ENCODE data around the gene PLCB4. TPM values are rescaled to one million over a fixed set of nuclear protein-coding genes. Genes with fewer than 3 reads are reported as not detected.

PLCB4 gene
- total and polyA plus RNA-seq, 4 donors, result 17.1 to 32.5 (median 21.2) TPM

GRCh38 chr20:9200620-9201019 is 131.7 kb downstream of the PLCB4 start:
- H3K4me3 ChIP-seq (ENCODE audit: low read depth, low read length), result no peak overlapping the region
- H3K9me3 ChIP-seq (ENCODE audit: control insufficient read depth, insufficient read depth, low read length), result no peaks in the 10 kb centered on the region
- no peak overlapping the region for H3K27ac ChIP-seq (ENCODE audit: low read depth, low read length)
- H3K4me1 ChIP-seq (ENCODE audit: control insufficient read depth, insufficient read depth, low read length), result no peaks in the 10 kb centered on the region
- WGBS (ENCODE audit: insufficient coverage), result 95% methylated on average over 1 of the region's 1 CpG
- no peaks in the 10 kb centered on the region for H3K36me3 ChIP-seq (ENCODE audit: control insufficient read depth, insufficient read depth, low read length)
- no peak for DNase-seq (ENCODE audit: low read depth in 4 of 6, low spot score in 6 of 6)
- H3K27me3 ChIP-seq (ENCODE audit: control insufficient read depth, insufficient read depth, low read length), result no peaks in the 10 kb centered on the region

DNA sequence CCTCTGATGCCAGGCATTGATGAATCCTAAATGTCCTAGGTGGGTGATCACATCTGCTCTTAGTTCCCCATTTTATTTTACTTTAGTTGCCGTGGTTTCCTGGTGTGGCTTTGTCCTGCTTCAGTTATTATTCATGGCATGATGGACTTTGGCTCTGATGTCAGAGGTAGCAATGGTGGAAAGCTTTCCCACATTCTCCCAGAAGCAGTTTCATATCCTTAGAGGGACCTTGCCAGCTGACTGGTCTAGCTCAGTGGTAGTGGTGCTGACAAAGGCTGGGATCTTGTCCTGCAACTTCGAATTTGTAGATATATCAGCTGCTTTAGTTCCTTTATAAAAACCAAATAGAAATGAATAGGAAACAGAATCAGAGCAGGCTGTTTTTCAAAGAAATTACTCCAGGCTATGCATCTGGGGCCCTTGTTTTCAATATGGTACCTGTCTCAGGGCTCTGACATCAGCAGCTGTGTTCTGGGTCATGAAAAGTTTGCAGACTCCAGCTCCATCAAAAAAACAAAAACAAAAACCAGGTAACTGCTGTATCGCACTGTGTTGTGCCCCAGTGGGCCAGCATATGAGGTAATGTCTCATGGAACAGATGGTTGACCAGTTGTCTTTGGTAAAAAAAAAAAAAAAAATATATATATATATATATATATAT is 133.7 kb downstream of the PLCB4 start:
- no peak overlapping the region for H3K4me3 ChIP-seq (ENCODE audit: low read depth, low read length)
- no peaks in the 10 kb centered on the region for H3K9me3 ChIP-seq (ENCODE audit: control insufficient read depth, insufficient read depth, low read length)
- H3K27me3 ChIP-seq (ENCODE audit: control insufficient read depth, insufficient read depth, low read length), result no peaks in the 10 kb centered on the region
- no peak for DNase-seq (ENCODE audit: low read depth in 4 of 6, low spot score in 6 of 6)
- no CpG with 5 or more reads among the region's 3 CpGs for WGBS (ENCODE audit: insufficient coverage)
- no peaks in the 10 kb centered on the region for H3K36me3 ChIP-seq (ENCODE audit: control insufficient read depth, insufficient read depth, low read length)
- no peaks in the 10 kb centered on the region for H3K4me1 ChIP-seq (ENCODE audit: control insufficient read depth, insufficient read depth, low read length)
- H3K27ac ChIP-seq (ENCODE audit: low read depth, low read length), result no peak overlapping the region

- H3K4me3 ChIP-seq (ENCODE audit: low read depth, low read length), result no peak overlapping the region
- no peaks in the 10 kb centered on the region for H3K27me3 ChIP-seq (ENCODE audit: control insufficient read depth, insufficient read depth, low read length)
- no peak overlapping the region for H3K27ac ChIP-seq (ENCODE audit: low read depth, low read length)
- no peaks in the 10 kb centered on the region for H3K9me3 ChIP-seq (ENCODE audit: control insufficient read depth, insufficient read depth, low read length)
- DNase-seq (ENCODE audit: low read depth in 4 of 6, low spot score in 6 of 6), result no peak
- H3K36me3 ChIP-seq (ENCODE audit: control insufficient read depth, insufficient read depth, low read length), result no peaks in the 10 kb centered on the region
- H3K4me1 ChIP-seq (ENCODE audit: control insufficient read depth, insufficient read depth, low read length), result no peaks in the 10 kb centered on the region
Observed at GRCh38 chr20:9203081-9203447, 134.2 kb downstream of the PLCB4 start.

DNA sequence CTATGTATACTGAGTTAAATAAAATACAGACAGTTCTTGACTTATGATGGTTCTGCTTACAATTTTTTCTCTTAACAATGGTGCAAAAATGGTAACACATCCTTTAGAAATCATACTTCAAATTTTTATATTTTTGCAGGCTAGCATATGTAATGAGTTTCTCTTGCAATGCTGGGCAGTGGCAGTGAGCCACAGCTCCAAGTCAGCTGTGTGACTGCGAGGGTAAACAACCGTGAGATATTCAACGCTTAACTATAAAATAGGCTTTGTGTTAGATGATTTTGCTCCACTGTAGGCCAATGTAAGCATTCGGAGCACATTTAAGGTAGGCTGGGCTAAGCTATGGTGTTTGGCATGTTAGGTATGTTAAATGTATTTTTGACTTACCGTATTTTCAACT is 136.1 kb downstream of the PLCB4 start:
- Histone ChIP-seq H3K36me3 (ENCODE audit: control insufficient read depth, insufficient read depth, low read length) (no peaks in the 10 kb centered on the region), H3K4me3 (ENCODE audit: low read depth, low read length) (no peak overlapping the region), H3K27me3 (ENCODE audit: control insufficient read depth, insufficient read depth, low read length) (no peaks in the 10 kb centered on the region), H3K9me3 (ENCODE audit: control insufficient read depth, insufficient read depth, low read length) (no peaks in the 10 kb centered on the region), H3K4me1 (ENCODE audit: control insufficient read depth, insufficient read depth, low read length) (no peaks in the 10 kb centered on the region), H3K27ac (ENCODE audit: low read depth, low read length) (no peak overlapping the region)
- WGBS (ENCODE audit: insufficient coverage), result 78% methylated on average over 3 of the region's 5 CpGs
- no peak for DNase-seq (ENCODE audit: low read depth in 4 of 6, low spot score in 6 of 6)

- Histone ChIP-seq H3K9me3 (ENCODE audit: control insufficient read depth, insufficient read depth, low read length) (no peaks in the 10 kb centered on the region), H3K4me1 (ENCODE audit: control insufficient read depth, insufficient read depth, low read length) (no peaks in the 10 kb centered on the region), H3K27ac (ENCODE audit: low read depth, low read length) (no peak overlapping the region), H3K27me3 (ENCODE audit: control insufficient read depth, insufficient read depth, low read length) (no peaks in the 10 kb centered on the region), H3K4me3 (ENCODE audit: low read depth, low read length) (no peak overlapping the region), H3K36me3 (ENCODE audit: control insufficient read depth, insufficient read depth, low read length) (no peaks in the 10 kb centered on the region)
- no peak for DNase-seq (ENCODE audit: low read depth in 4 of 6, low spot score in 6 of 6)
Observed at GRCh38 chr20:9206486-9206885, 137.6 kb downstream of the PLCB4 start.

GRCh38 chr20:9207253-9207652 is 138.4 kb downstream of the PLCB4 start:
- no peaks in the 10 kb centered on the region for H3K27me3 ChIP-seq (ENCODE audit: control insufficient read depth, insufficient read depth, low read length)
- DNase-seq (ENCODE audit: low read depth in 4 of 6, low spot score in 6 of 6), result no peak

DNA sequence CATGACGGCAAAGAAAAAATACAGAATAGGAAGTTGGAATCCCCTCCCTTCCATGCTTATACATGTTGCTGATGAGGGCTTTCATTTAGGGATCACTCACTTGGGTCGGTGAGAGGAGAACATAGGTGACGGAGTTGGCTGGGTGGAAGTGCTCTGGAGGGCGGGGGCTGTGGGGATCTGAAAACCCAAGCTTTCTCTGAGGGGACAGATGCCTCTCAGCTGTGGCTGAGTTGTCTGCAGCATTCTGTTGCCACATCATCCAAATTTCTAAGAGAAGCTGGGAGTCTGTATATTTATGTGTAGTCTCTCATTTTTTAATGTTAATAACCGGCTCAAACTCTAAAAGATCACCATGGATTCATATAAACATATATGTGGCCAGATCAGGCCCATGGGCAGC is 141.5 kb downstream of the PLCB4 start:
- no peaks in the 10 kb centered on the region for H3K4me1 ChIP-seq (ENCODE audit: control insufficient read depth, insufficient read depth, low read length)
- no peak overlapping the region for H3K27ac ChIP-seq (ENCODE audit: low read depth, low read length)
- no peaks in the 10 kb centered on the region for H3K36me3 ChIP-seq (ENCODE audit: control insufficient read depth, insufficient read depth, low read length)
- H3K9me3 ChIP-seq (ENCODE audit: control insufficient read depth, insufficient read depth, low read length), result no peaks in the 10 kb centered on the region
- H3K4me3 ChIP-seq (ENCODE audit: low read depth, low read length), result no peak overlapping the region
- H3K27me3 ChIP-seq (ENCODE audit: control insufficient read depth, insufficient read depth, low read length), result no peaks in the 10 kb centered on the region
- DNase-seq (ENCODE audit: low read depth in 4 of 6, low spot score in 6 of 6), result no peak
- no CpG with 5 or more reads among the region's 5 CpGs for WGBS (ENCODE audit: insufficient coverage)

More at GRCh38 chr20:9207253-9207652, 138.4 kb downstream of the PLCB4 start:
- no CpG with 5 or more reads among the region's 5 CpGs for WGBS (ENCODE audit: insufficient coverage)
- no peaks in the 10 kb centered on the region for H3K4me1 ChIP-seq (ENCODE audit: control insufficient read depth, insufficient read depth, low read length)
- no peak overlapping the region for H3K4me3 ChIP-seq (ENCODE audit: low read depth, low read length)
- H3K27ac ChIP-seq (ENCODE audit: low read depth, low read length), result no peak overlapping the region
- no peaks in the 10 kb centered on the region for H3K36me3 ChIP-seq (ENCODE audit: control insufficient read depth, insufficient read depth, low read length)
- H3K9me3 ChIP-seq (ENCODE audit: control insufficient read depth, insufficient read depth, low read length), result no peaks in the 10 kb centered on the region

DNA sequence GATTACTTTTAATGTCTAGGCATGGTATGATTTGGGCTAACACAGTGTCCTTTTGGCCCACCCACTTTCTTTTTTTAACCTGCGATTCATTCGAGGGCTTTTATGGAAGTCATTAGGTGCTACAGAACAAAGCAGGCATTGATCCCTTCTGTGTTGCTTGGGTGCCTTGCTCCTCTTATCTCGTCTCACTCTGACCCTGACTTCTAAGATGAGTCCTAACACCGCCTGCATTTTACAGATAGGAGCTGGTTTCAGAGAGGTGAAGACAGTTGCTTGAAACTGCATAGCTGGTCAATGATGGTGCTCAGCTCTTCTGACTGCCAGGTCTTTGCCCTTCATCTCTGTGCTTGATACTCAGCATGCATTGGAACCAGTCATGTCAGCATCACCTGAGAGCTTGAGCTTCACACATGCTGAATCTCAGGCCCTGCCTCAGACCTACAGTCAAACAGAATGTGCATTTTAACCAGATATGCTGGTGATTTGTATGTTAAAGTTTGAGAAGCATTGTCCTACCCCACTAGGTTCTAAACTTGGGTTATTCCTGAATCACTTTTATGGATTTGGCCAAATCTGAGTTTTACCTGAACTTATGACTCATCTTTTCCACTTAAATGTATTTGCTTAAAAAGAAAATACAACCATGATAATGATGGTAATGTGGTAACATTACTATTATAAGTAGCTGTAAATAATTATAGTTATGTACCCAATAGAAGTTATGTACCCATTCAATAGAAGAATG is 142.3 kb downstream of the PLCB4 start:
- WGBS (ENCODE audit: insufficient coverage), result 74% methylated on average over 3 of the region's 4 CpGs
- Histone ChIP-seq H3K27me3 (ENCODE audit: control insufficient read depth, insufficient read depth, low read length) (no peaks in the 10 kb centered on the region), H3K36me3 (ENCODE audit: control insufficient read depth, insufficient read depth, low read length) (no peaks in the 10 kb centered on the region), H3K4me1 (ENCODE audit: control insufficient read depth, insufficient read depth, low read length) (no peaks in the 10 kb centered on the region), H3K27ac (ENCODE audit: low read depth, low read length) (no peak overlapping the region), H3K9me3 (ENCODE audit: control insufficient read depth, insufficient read depth, low read length) (no peaks in the 10 kb centered on the region), H3K4me3 (ENCODE audit: low read depth, low read length) (no peak overlapping the region)
- no peak for DNase-seq (ENCODE audit: low read depth in 4 of 6, low spot score in 6 of 6)

GRCh38 chr20:9212735-9213134 is 143.8 kb downstream of the PLCB4 start:
- Histone ChIP-seq H3K4me1 (ENCODE audit: control insufficient read depth, insufficient read depth, low read length) (no peaks in the 10 kb centered on the region), H3K27me3 (ENCODE audit: control insufficient read depth, insufficient read depth, low read length) (no peaks in the 10 kb centered on the region), H3K27ac (ENCODE audit: low read depth, low read length) (no peak overlapping the region), H3K36me3 (ENCODE audit: control insufficient read depth, insufficient read depth, low read length) (no peaks in the 10 kb centered on the region), H3K9me3 (ENCODE audit: control insufficient read depth, insufficient read depth, low read length) (no peaks in the 10 kb centered on the region), H3K4me3 (ENCODE audit: low read depth, low read length) (no peak overlapping the region)
- no peak for DNase-seq (ENCODE audit: low read depth in 4 of 6, low spot score in 6 of 6)
- WGBS (ENCODE audit: insufficient coverage), result no CpG with 5 or more reads among the region's 2 CpGs

DNA sequence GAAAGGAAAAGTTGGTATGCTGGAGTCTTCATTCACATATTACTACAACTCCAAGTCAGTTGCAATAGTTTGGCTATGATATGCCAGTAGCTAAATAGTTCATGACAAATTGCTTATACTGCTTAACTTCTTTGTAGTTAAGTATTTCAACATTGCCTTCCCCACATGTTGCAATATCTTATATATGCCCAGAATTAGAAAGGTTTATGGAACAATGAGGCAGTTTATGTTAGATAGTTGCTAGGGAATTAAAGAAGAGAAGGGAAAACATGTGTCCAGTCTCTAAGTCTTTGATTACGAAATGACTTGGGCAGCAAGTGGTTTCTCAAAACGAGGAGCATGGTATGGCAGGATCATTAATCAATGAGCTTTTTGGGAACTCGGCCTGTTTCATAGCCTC is 145.8 kb downstream of the PLCB4 start:
- no peaks in the 10 kb centered on the region for H3K4me1 ChIP-seq (ENCODE audit: control insufficient read depth, insufficient read depth, low read length)
- H3K27ac ChIP-seq (ENCODE audit: low read depth, low read length), result no peak overlapping the region
- no peaks in the 10 kb centered on the region for H3K9me3 ChIP-seq (ENCODE audit: control insufficient read depth, insufficient read depth, low read length)
- H3K4me3 ChIP-seq (ENCODE audit: low read depth, low read length), result no peak overlapping the region
- H3K27me3 ChIP-seq (ENCODE audit: control insufficient read depth, insufficient read depth, low read length), result no peaks in the 10 kb centered on the region
- H3K36me3 ChIP-seq (ENCODE audit: control insufficient read depth, insufficient read depth, low read length), result no peaks in the 10 kb centered on the region
- 75% methylated on average over 1 of the region's 3 CpGs for WGBS (ENCODE audit: insufficient coverage)
- no peak for DNase-seq (ENCODE audit: low read depth in 4 of 6, low spot score in 6 of 6)

Measured in spinal cord (tissue), 10 donors.